Measurements from ENCODE around the gene STK26.

GRCh38 chrX:132033166-132033565 lies 10.1 kb downstream of the STK26 start:
- no peak for TF ChIP-seq FUBP1 (CRISPR knock-in tag; IDR thresholded peaks at IDR 0.05; ENCODE audit: borderline replicate concordance)
- TF ChIP-seq HBP1 (CRISPR knock-in tag; IDR thresholded peaks at IDR 0.05; ENCODE audit: low read depth): no peak
- TF ChIP-seq, protein P1, sequence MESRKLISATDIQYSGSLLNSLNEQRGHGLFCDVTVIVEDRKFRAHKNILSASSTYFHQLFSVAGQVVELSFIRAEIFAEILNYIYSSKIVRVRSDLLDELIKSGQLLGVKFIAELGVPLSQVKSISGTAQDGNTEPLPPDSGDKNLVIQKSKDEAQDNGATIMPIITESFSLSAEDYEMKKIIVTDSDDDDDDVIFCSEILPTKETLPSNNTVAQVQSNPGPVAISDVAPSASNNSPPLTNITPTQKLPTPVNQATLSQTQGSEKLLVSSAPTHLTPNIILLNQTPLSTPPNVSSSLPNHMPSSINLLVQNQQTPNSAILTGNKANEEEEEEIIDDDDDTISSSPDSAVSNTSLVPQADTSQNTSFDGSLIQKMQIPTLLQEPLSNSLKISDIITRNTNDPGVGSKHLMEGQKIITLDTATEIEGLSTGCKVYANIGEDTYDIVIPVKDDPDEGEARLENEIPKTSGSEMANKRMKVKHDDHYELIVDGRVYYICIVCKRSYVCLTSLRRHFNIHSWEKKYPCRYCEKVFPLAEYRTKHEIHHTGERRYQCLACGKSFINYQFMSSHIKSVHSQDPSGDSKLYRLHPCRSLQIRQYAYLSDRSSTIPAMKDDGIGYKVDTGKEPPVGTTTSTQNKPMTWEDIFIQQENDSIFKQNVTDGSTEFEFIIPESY (CRISPR knock-in tag; IDR thresholded peaks at IDR 0.05): no peak
- no peak for TF ChIP-seq ARID3A (IDR thresholded peaks at IDR 0.05; ENCODE audit: low read depth, low read length)
